T-helper 2 cell treated with Interferon-gamma antibody and Interleukin-4, amounts not matched to agents 5 μg/mL and 100 μg/mL, for 36 hours (primary cell): ENCODE measurements around the gene KBTBD3.

Experiments used
- DNase-seq: peaks from one replicate; pipeline ENCODE4 v3.0.0; 2021; ENCODE audit warnings: low spot score
- H3K27ac Mint-ChIP-seq: one replicate; pipeline ENCODE4 v1.8.0; 2021; ENCODE audit warnings: mild to moderate bottlenecking, mixed read lengths
- H3K27me3 Mint-ChIP-seq: one replicate; pipeline ENCODE4 v1.8.0; 2021; ENCODE audit warnings: low read depth, mixed read lengths
- H3K36me3 Mint-ChIP-seq: one replicate; pipeline ENCODE4 v1.8.0; 2021; ENCODE audit warnings: low read depth, mixed read lengths
- H3K4me1 Mint-ChIP-seq: one replicate; pipeline ENCODE4 v1.8.0; 2021; ENCODE audit warnings: low read depth, mixed read lengths
- H3K4me3 Mint-ChIP-seq: one replicate; pipeline ENCODE4 v1.8.0; 2022; ENCODE audit warnings: mild to moderate bottlenecking, moderate library complexity, mixed read lengths
- H3K9me3 Mint-ChIP-seq: one replicate; pipeline ENCODE4 v1.8.0; 2021; ENCODE audit warnings: mixed read lengths

KBTBD3 gene

GRCh38 chr11:106076919-106077608, at the start of gene KBTBD3:
Gene KBTBD3 (minus strand): TSS chr11:106077347. CDS start chr11:106059097, 18,250 bp downstream.
- Mint-ChIP-seq H3K27me3 (no peaks in the 10 kb centered on the region), H3K4me1 (peaks cover 50% of the 10 kb centered on the region), H3K4me3 (peak within 1 kb of the TSS; percentile 96)

GRCh38 chr11:106121570-106122320, 44.6 kb upstream of the KBTBD3 start:
- DNase-seq: no peak
- H3K4me1 Mint-ChIP-seq: no peaks in the 10 kb centered on the region
- no peaks in the 10 kb centered on the region for H3K9me3 Mint-ChIP-seq
- H3K27ac Mint-ChIP-seq: no peak overlapping the region
- peaks cover 2% of the 10 kb centered on the region for H3K27me3 Mint-ChIP-seq
- no peaks in the 10 kb centered on the region for H3K36me3 Mint-ChIP-seq
- H3K4me3 Mint-ChIP-seq: no peak overlapping the region

More at GRCh38 chr11:106076919-106077608, at the start of gene KBTBD3:
- Mint-ChIP-seq H3K36me3 (peaks cover 20% of the 10 kb centered on the region), H3K27ac (peak within 1 kb of the TSS; percentile 97), H3K9me3 (no peaks in the 10 kb centered on the region)
- DNase-seq: peak; percentile 98

- DNase-seq: no peak
- Mint-ChIP-seq H3K27me3 (no peaks in the 10 kb centered on the region), H3K9me3 (no peaks in the 10 kb centered on the region), H3K27ac (no peak overlapping the region), H3K4me3 (no peak overlapping the region), H3K36me3 (no peaks in the 10 kb centered on the region), H3K4me1 (no peaks in the 10 kb centered on the region)
Measured at GRCh38 chr11:106105986-106106385, 28.8 kb upstream of the KBTBD3 start.

- no peak for DNase-seq
- no peaks in the 10 kb centered on the region for H3K9me3 Mint-ChIP-seq
Measured at GRCh38 chr11:106101819-106102218, 24.7 kb upstream of the KBTBD3 start.

GRCh38 chr11:106101370-106101769, 24.2 kb upstream of the KBTBD3 start:
- Mint-ChIP-seq H3K27ac (no peak overlapping the region), H3K4me1 (no peaks in the 10 kb centered on the region)

More at GRCh38 chr11:106101819-106102218, 24.7 kb upstream of the KBTBD3 start:
- H3K4me1 Mint-ChIP-seq: no peaks in the 10 kb centered on the region
- H3K27me3 Mint-ChIP-seq: no peaks in the 10 kb centered on the region
- H3K36me3 Mint-ChIP-seq: peaks cover 15% of the 10 kb centered on the region
- no peak overlapping the region for H3K4me3 Mint-ChIP-seq
- no peak overlapping the region for H3K27ac Mint-ChIP-seq

GRCh38 chr11:106098893-106099553, 21.9 kb upstream of the KBTBD3 start:
- H3K9me3 Mint-ChIP-seq: no peaks in the 10 kb centered on the region
- DNase-seq: no peak
- no peaks in the 10 kb centered on the region for H3K27me3 Mint-ChIP-seq
- H3K27ac Mint-ChIP-seq: no peak overlapping the region
- no peaks in the 10 kb centered on the region for H3K4me1 Mint-ChIP-seq
- peaks cover 31% of the 10 kb centered on the region for H3K36me3 Mint-ChIP-seq
- no peak overlapping the region for H3K4me3 Mint-ChIP-seq

More at GRCh38 chr11:106101370-106101769, 24.2 kb upstream of the KBTBD3 start:
- DNase-seq: no peak
- no peaks in the 10 kb centered on the region for H3K27me3 Mint-ChIP-seq
- no peak overlapping the region for H3K4me3 Mint-ChIP-seq
- H3K36me3 Mint-ChIP-seq: peaks cover 20% of the 10 kb centered on the region
- no peaks in the 10 kb centered on the region for H3K9me3 Mint-ChIP-seq

- no peak overlapping the region for H3K4me3 Mint-ChIP-seq
- H3K36me3 Mint-ChIP-seq: peaks cover 45% of the 10 kb centered on the region
- H3K4me1 Mint-ChIP-seq: peaks cover 26% of the 10 kb centered on the region
- no peak overlapping the region for H3K27ac Mint-ChIP-seq
- no peak for DNase-seq
- no peaks in the 10 kb centered on the region for H3K9me3 Mint-ChIP-seq
- no peaks in the 10 kb centered on the region for H3K27me3 Mint-ChIP-seq
Measured at GRCh38 chr11:106092446-106092845, 15.3 kb upstream of the KBTBD3 start.

- Mint-ChIP-seq H3K4me1 (peaks cover 30% of the 10 kb centered on the region), H3K4me3 (peak overlapping the region; percentile 3)
Measured at GRCh38 chr11:106091480-106092123, 14.5 kb upstream of the KBTBD3 start.

GRCh38 chr11:106088896-106089295, 11.7 kb upstream of the KBTBD3 start:
- no peak overlapping the region for H3K27ac Mint-ChIP-seq
- H3K27me3 Mint-ChIP-seq: no peaks in the 10 kb centered on the region
- no peak overlapping the region for H3K4me3 Mint-ChIP-seq
- no peaks in the 10 kb centered on the region for H3K9me3 Mint-ChIP-seq
- peaks cover 30% of the 10 kb centered on the region for H3K36me3 Mint-ChIP-seq
- H3K4me1 Mint-ChIP-seq: peaks cover 34% of the 10 kb centered on the region
- no peak for DNase-seq

More at GRCh38 chr11:106091480-106092123, 14.5 kb upstream of the KBTBD3 start:
- Mint-ChIP-seq H3K27me3 (no peaks in the 10 kb centered on the region), H3K27ac (peak overlapping the region; percentile 44), H3K9me3 (no peaks in the 10 kb centered on the region), H3K36me3 (peaks cover 38% of the 10 kb centered on the region)
- DNase-seq: peak; percentile 21

GRCh38 chr11:106087815-106088435, 10.8 kb upstream of the KBTBD3 start:
- peaks cover 35% of the 10 kb centered on the region for H3K4me1 Mint-ChIP-seq

GRCh38 chr11:106086850-106087249, 9.7 kb upstream of the KBTBD3 start:
- H3K9me3 Mint-ChIP-seq: no peaks in the 10 kb centered on the region
- no peak for DNase-seq
- peaks cover 23% of the 10 kb centered on the region for H3K36me3 Mint-ChIP-seq
- no peaks in the 10 kb centered on the region for H3K27me3 Mint-ChIP-seq
- H3K4me3 Mint-ChIP-seq: no peak overlapping the region
- no peak overlapping the region for H3K27ac Mint-ChIP-seq
- peaks cover 36% of the 10 kb centered on the region for H3K4me1 Mint-ChIP-seq

More at GRCh38 chr11:106087815-106088435, 10.8 kb upstream of the KBTBD3 start:
- Mint-ChIP-seq H3K36me3 (peaks cover 29% of the 10 kb centered on the region), H3K27me3 (no peaks in the 10 kb centered on the region), H3K4me3 (no peak overlapping the region), H3K9me3 (no peaks in the 10 kb centered on the region), H3K27ac (no peak overlapping the region)
- DNase-seq: no peak

GRCh38 chr11:106086135-106086534, 9.0 kb upstream of the KBTBD3 start:
- Mint-ChIP-seq H3K36me3 (peaks cover 20% of the 10 kb centered on the region), H3K4me3 (no peak overlapping the region), H3K27ac (no peak overlapping the region), H3K27me3 (no peaks in the 10 kb centered on the region), H3K9me3 (no peaks in the 10 kb centered on the region), H3K4me1 (peaks cover 33% of the 10 kb centered on the region)
- no peak for DNase-seq

- Mint-ChIP-seq H3K4me3 (no peak overlapping the region), H3K36me3 (peaks cover 27% of the 10 kb centered on the region), H3K4me1 (peaks cover 40% of the 10 kb centered on the region), H3K9me3 (no peaks in the 10 kb centered on the region), H3K27ac (no peak overlapping the region), H3K27me3 (no peaks in the 10 kb centered on the region)
- no peak for DNase-seq
Measured at GRCh38 chr11:106082096-106082495, 4.9 kb upstream of the KBTBD3 start.
